SHP77 treated with DMSO at 0.1 percent for 48 hours (cell line): Measurements from ENCODE around the gene HIP1.
"Not testable (repeated sequence)": the region's sequence is repeated elsewhere in the genome, so short reads cannot be mapped to it uniquely, and the experiment has no call there.

Source experiments
- DNase-seq: peaks from one replicate; lab custom pipeline; 2025; lab: John Stamatoyannopoulos, UW

The HIP1 gene

GRCh38 chr7:75572814-75573213 lies 165.9 kb downstream of the HIP1 start:
- no peak for DNase-seq

GRCh38 chr7:75572396-75572795 lies 166.3 kb downstream of the HIP1 start:
- DNase-seq: no peak

GRCh38 chr7:75571209-75571608 lies 167.5 kb downstream of the HIP1 start:
- no peak for DNase-seq

- not testable (repeated sequence) for DNase-seq
Observed at GRCh38 chr7:75569629-75570282, 169.0 kb downstream of the HIP1 start.

GRCh38 chr7:75567948-75568595 lies 170.7 kb downstream of the HIP1 start:
- no peak for DNase-seq

- no peak for DNase-seq
Observed at GRCh38 chr7:75565132-75565837, 173.5 kb downstream of the HIP1 start.

GRCh38 chr7:75563171-75563570 lies 175.6 kb downstream of the HIP1 start:
- no peak for DNase-seq

- no peak for DNase-seq
Observed at GRCh38 chr7:75559976-75560365, 178.8 kb downstream of the HIP1 start.

- DNase-seq: no peak
Observed at GRCh38 chr7:75559355-75559975, 179.3 kb downstream of the HIP1 start.

- DNase-seq: not testable (repeated sequence)
Observed at GRCh38 chr7:75556835-75557234, 181.9 kb downstream of the HIP1 start.

- DNase-seq: no peak
Observed at GRCh38 chr7:75555736-75556135, 183.0 kb downstream of the HIP1 start.

GRCh38 chr7:75546237-75547015 lies 192.3 kb downstream of the HIP1 start:
- DNase-seq: no peak

GRCh38 chr7:75537731-75538130 lies 201.0 kb downstream of the HIP1 start:
- DNase-seq: no peak

- no peak for DNase-seq
Observed at GRCh38 chr7:75536940-75537538, 201.7 kb downstream of the HIP1 start.

- DNase-seq: no peak
Observed at GRCh38 chr7:75536491-75536890, 202.2 kb downstream of the HIP1 start.

- DNase-seq: no peak
Observed at GRCh38 chr7:75534727-75535307, 203.9 kb downstream of the HIP1 start.

GRCh38 chr7:75533926-75534325 lies 204.8 kb downstream of the HIP1 start:
- DNase-seq: no peak

GRCh38 chr7:75532639-75533038 lies 206.1 kb downstream of the HIP1 start:
- DNase-seq: no peak

- DNase-seq: no peak
Observed at GRCh38 chr7:75531359-75531821, 207.4 kb downstream of the HIP1 start.

GRCh38 chr7:75527224-75527722 lies 211.5 kb downstream of the HIP1 start:
- DNase-seq: not testable (repeated sequence)

GRCh38 chr7:75521727-75522126 lies 217.0 kb downstream of the HIP1 start:
- DNase-seq: not testable (repeated sequence)
